A549 (cell line): ENCODE results near the gene CITED4. TPM values are rescaled to one million over a fixed set of nuclear protein-coding genes. Genes with fewer than 3 reads are reported as not detected.

Experiments
- ATAC-seq, 2 experiments: fragments of 200-7000 bp in 1 of 2; fragments of >200 bp in 1 of 2; cut with Nextera tagmentation in 1 of 2; cut with Tn5 transposase in 1 of 2; 3 replicates each; pipeline versions ENCODE4 v1.8.0 to v1.9.1; 2018 to 2020; ENCODE audit warnings: mild to moderate bottlenecking in 1 of 2, moderate library complexity in 1 of 2
- CTCF ChIA-PET: fragments of 300-600 bp; sonication (Branson Sonifier 250); formaldehyde crosslinking; extraction: SDS; loops from one replicate; lab custom pipeline; 2021; ENCODE audit warnings: antibody characterized with exemption, inconsistent platforms; lab: Yijun Ruan, JAX
- POLR2A ChIA-PET: fragments of 350-600 bp; formaldehyde crosslinking; extraction: SDS; loops from one replicate; lab custom pipeline; 2021; ENCODE audit warnings: antibody characterized with exemption, inconsistent platforms; lab: Yijun Ruan, JAX
- DNase-seq, 2 experiments: peaks; one replicate each; pipeline versions ENCODE4 v3.0.0 to v3.0.0-alpha.2; 2011 to 2016; ENCODE audit warnings: low read depth in 1 of 2, low spot score in 1 of 2
- FAIRE-seq: peaks from 2 replicates; lab custom pipeline; 2011; peaks lifted over from hg19 to GRCh38; lab: Jason Lieb, UNC
- H3K27ac ChIP-seq, 2 experiments: fragments of >200 bp; sonication (Bioruptor Twin); formaldehyde crosslinking; 3 replicates each; pipeline ENCODE4 v1.5.1; 2016 to 2017
- H3K4me1 ChIP-seq: fragments of >200 bp; sonication (Bioruptor Twin); formaldehyde crosslinking; 3 replicates; pipeline ENCODE4 v1.6.1; 2016
- H3K4me2 ChIP-seq: fragments of >200 bp; sonication (Bioruptor Twin); formaldehyde crosslinking; 3 replicates; pipeline ENCODE4 v1.6.1; 2016
- H3K4me3 ChIP-seq: fragments of >200 bp; sonication (Bioruptor Twin); formaldehyde crosslinking; 3 replicates; pipeline ENCODE4 v1.5.1; 2016
- H3K9me3 ChIP-seq: fragments of >200 bp; sonication (Bioruptor Twin); formaldehyde crosslinking; 3 replicates; pipeline ENCODE4 v1.6.1; 2016
- BHLHE40 ChIP-seq: IDR thresholded peaks from 2 replicates; pipeline ENCODE4 v1.6.1; 2012; ENCODE audit warnings: low read depth, low read length, inconsistent platforms
- CBX2 ChIP-seq: fragments of 200-600 bp; sonication (generic); IDR thresholded peaks from 2 replicates; pipeline ENCODE4 v1.6.1; 2016; ENCODE audit warnings: low read depth, mild to moderate bottlenecking, borderline replicate concordance
- CBX8 ChIP-seq: fragments of 200-600 bp; sonication (generic); IDR thresholded peaks from 2 replicates; pipeline ENCODE4 v1.6.1; 2016
- CEBPB ChIP-seq, 2 experiments: fragments of >200 bp in 1 of 2; sonication (Bioruptor Twin) in 1 of 2; formaldehyde crosslinking in 1 of 2; IDR thresholded peaks; 2 replicates each; pipeline ENCODE4 v1.6.1; 2012 to 2016
- FOSB ChIP-seq: fragments of 250-450 bp; sonication (Bioruptor Pico); IDR thresholded peaks from 2 replicates; pipeline ENCODE4 v1.5.0; 2020; ENCODE audit warnings: mild to moderate bottlenecking, moderate library complexity
- HDAC2 ChIP-seq: fragments of 200-600 bp; sonication (generic); IDR thresholded peaks from 2 replicates; pipeline ENCODE4 v1.6.1; 2016
- HOXA7 ChIP-seq: fragments of 250-450 bp; sonication (Bioruptor Pico); IDR thresholded peaks from 2 replicates; pipeline ENCODE4 v1.5.0; 2020; ENCODE audit warnings: mild to moderate bottlenecking, moderate library complexity
- KDM5A ChIP-seq: fragments of 200-600 bp; sonication (generic); IDR thresholded peaks from 2 replicates; pipeline ENCODE4 v1.6.1; 2016; ENCODE audit warnings: antibody characterized with exemption, mild to moderate bottlenecking
- MAFK ChIP-seq: fragments of 450-650 bp; IDR thresholded peaks from 2 replicates; pipeline ENCODE4 v1.6.1; 2014; ENCODE audit not compliant: partially characterized antibody
- NR3C1 ChIP-seq: fragments of >200 bp; sonication (Bioruptor Twin); formaldehyde crosslinking; IDR thresholded peaks from 3 replicates; pipeline ENCODE4 v1.6.1; 2017
- POLR2A ChIP-seq: IDR thresholded peaks from 2 replicates; pipeline ENCODE4 v1.6.1; 2012; ENCODE audit warnings: mild to moderate bottlenecking, low read length
- RARB ChIP-seq: fragments of 250-450 bp; sonication (Bioruptor Pico); IDR thresholded peaks from 2 replicates; pipeline ENCODE4 v1.8.0; 2021; ENCODE audit warnings: mild to moderate bottlenecking, moderate library complexity
- SMC3 ChIP-seq: fragments of >200 bp; sonication (Bioruptor Twin); formaldehyde crosslinking; IDR thresholded peaks from 3 replicates; pipeline ENCODE4 v1.6.1; 2018; ENCODE audit warnings: inconsistent platforms
- TFCP2L1 ChIP-seq: fragments of 250-450 bp; sonication (Bioruptor Pico); IDR thresholded peaks from 2 replicates; pipeline ENCODE4 v1.5.0; 2021; ENCODE audit warnings: mild to moderate bottlenecking
- WGBS: methylation state at CpG from one replicate; pipeline ENCODE4 v1.1.6; 2017; ENCODE audit errors: missing lambda C conversion rate; 5-methylcytosine and 5-hydroxymethylcytosine counted together
- polyA plus RNA-seq, 4 experiments: library from polyadenylated mRNA; depleted of rRNA in 3 of 4; stranded (reverse); fragments of >200 nt; fragmentation: RNase III in 1 of 4; extraction: RNeasy Plus Mini Kit Qiagen cat#74134 plus additional on column Dnase treatment in 1 of 4; gene quantifications; 2 replicates in 3 of 4; 3 replicates in 1 of 4; pipeline ENCODE4 v1.2.3, GENCODE V29; 2011 to 2017
- TF ChIP-seq, protein P1 (sequence below): fragments of 250-450 bp; sonication (Bioruptor Pico); IDR thresholded peaks from 2 replicates; pipeline ENCODE4 v1.5.0; 2021; ENCODE audit warnings: mild to moderate bottlenecking, moderate library complexity, borderline replicate concordance
- TF ChIP-seq, protein P2 (sequence below): fragments of 200-600 bp; sonication (generic); IDR thresholded peaks from 2 replicates; pipeline ENCODE4 v1.6.1; 2016; ENCODE audit warnings: antibody characterized with exemption, mild to moderate bottlenecking, moderate library complexity

The CITED4 gene
- polyA plus RNA-seq, 2 of the 4 experiments (the other 2 are of a cell fraction): 7.1 to 32.2 TPM

DNA sequence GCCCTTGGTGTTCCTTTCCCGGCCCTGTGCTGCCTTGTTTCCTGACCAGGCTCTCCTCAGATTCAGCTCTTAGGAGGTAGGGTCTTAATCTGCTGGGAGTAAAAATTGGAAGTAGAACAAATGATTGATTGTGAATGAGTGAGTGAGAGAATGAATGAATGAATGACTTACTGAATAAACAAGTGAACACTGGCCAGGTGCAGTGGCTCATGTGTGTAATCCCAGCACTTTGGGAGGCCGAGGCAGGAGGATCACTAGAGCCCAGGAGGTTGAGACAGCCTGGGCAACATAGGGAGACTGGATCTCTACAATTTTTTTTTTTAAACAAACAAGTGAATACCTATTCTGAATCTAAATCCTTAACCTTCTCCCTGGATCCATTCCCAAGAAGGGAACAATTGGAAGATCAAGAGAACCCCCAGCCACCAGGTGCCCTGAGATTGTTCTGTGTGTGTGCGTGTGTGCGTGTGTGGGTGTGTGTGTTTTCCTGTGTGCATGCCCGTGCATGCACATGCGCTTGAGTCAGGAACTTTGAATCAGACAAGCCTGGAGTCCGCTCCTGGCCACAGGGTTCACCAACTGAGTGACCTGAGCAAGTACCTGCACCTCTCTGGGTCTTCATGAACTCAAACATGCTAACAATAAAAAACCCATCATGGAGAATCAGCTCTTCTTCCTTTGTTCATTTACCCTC lies 24.3 kb upstream of the CITED4 start (continued):
- TF ChIP-seq FOSB (CRISPR knock-in tag): no peak

DNA sequence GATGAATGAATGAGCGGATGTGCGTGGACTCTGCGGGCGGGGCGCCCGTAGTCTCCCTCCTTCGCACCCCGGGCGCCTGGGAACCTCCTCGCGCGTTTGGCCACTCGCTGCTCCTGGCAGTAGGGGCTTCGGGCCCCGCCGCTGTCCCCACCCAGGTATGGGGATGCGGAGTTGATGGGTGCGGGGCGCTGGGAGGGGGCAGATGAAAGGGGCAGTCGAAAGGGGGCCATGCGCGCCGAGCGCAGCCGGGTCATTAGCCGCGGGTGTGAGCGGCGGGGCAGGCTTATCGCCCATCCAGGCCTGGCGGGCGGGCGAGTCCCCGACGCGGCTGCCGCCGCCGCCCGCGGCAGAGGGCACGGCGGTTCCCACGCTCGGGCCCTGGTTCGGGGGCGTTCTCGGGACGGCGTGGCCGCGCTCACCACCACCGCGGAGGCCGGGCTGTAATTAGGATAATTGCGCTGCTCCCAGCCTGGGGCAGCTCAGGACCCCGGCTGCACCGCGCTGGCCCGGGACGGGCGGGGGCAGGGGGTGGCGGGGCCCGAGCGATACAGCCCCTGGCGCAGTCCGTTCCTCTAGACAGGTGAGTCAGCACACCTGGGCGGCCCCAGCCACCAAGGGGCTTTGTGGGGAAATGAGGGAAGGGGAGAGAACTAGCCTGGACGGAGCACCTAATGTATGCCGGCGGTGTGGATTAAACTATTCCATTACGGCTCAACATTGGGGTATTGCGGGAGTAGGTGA lies 22.1 kb upstream of the CITED4 start:
- TF ChIP-seq RARB: no peak
- no peak for TF ChIP-seq CBX2
- TF ChIP-seq KDM5A: no peak
- TF ChIP-seq, protein P1, sequence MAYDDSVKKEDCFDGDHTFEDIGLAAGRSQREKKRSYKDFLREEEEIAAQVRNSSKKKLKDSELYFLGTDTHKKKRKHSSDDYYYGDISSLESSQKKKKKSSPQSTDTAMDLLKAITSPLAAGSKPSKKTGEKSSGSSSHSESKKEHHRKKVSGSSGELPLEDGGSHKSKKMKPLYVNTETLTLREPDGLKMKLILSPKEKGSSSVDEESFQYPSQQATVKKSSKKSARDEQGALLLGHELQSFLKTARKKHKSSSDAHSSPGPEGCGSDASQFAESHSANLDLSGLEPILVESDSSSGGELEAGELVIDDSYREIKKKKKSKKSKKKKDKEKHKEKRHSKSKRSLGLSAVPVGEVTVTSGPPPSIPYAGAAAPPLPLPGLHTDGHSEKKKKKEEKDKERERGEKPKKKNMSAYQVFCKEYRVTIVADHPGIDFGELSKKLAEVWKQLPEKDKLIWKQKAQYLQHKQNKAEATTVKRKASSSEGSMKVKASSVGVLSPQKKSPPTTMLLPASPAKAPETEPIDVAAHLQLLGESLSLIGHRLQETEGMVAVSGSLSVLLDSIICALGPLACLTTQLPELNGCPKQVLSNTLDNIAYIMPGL: no peak
- TF ChIP-seq HDAC2: no peak
- TF ChIP-seq, protein P2, sequence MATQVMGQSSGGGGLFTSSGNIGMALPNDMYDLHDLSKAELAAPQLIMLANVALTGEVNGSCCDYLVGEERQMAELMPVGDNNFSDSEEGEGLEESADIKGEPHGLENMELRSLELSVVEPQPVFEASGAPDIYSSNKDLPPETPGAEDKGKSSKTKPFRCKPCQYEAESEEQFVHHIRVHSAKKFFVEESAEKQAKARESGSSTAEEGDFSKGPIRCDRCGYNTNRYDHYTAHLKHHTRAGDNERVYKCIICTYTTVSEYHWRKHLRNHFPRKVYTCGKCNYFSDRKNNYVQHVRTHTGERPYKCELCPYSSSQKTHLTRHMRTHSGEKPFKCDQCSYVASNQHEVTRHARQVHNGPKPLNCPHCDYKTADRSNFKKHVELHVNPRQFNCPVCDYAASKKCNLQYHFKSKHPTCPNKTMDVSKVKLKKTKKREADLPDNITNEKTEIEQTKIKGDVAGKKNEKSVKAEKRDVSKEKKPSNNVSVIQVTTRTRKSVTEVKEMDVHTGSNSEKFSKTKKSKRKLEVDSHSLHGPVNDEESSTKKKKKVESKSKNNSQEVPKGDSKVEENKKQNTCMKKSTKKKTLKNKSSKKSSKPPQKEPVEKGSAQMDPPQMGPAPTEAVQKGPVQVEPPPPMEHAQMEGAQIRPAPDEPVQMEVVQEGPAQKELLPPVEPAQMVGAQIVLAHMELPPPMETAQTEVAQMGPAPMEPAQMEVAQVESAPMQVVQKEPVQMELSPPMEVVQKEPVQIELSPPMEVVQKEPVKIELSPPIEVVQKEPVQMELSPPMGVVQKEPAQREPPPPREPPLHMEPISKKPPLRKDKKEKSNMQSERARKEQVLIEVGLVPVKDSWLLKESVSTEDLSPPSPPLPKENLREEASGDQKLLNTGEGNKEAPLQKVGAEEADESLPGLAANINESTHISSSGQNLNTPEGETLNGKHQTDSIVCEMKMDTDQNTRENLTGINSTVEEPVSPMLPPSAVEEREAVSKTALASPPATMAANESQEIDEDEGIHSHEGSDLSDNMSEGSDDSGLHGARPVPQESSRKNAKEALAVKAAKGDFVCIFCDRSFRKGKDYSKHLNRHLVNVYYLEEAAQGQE: no peak
- TF ChIP-seq POLR2A: no peak
- no peak for TF ChIP-seq CBX8
- no peak for TF ChIP-seq SMC3
- TF ChIP-seq HOXA7: no peak
- TF ChIP-seq FOSB (CRISPR knock-in tag): no peak
- TF ChIP-seq TFCP2L1 (CRISPR knock-in tag): no peak
- TF ChIP-seq CEBPB (IDR thresholded peaks at IDR 0.05): no peak
- TF ChIP-seq BHLHE40: no peak
- FAIRE-seq: no peak
- Histone ChIP-seq H3K27ac (peak overlapping the region in 1 of 2 experiments; percentile 18; a peak in 1 of 6 replicates), H3K4me2 (no peak overlapping the region), H3K4me1 (0 out of 3 replicates have a peak, but pooled peaks cover 8% of the 10 kb centered on the region), H3K4me3 (no peak overlapping the region), H3K9me3 (no peaks in the 10 kb centered on the region)
- no peak for ATAC-seq
- ChIA-PET CTCF (no interaction called here), POLR2A (no interaction called here)
- WGBS: 95% methylated on average over 33 of the region's 73 CpGs
- no peak for DNase-seq

DNA sequence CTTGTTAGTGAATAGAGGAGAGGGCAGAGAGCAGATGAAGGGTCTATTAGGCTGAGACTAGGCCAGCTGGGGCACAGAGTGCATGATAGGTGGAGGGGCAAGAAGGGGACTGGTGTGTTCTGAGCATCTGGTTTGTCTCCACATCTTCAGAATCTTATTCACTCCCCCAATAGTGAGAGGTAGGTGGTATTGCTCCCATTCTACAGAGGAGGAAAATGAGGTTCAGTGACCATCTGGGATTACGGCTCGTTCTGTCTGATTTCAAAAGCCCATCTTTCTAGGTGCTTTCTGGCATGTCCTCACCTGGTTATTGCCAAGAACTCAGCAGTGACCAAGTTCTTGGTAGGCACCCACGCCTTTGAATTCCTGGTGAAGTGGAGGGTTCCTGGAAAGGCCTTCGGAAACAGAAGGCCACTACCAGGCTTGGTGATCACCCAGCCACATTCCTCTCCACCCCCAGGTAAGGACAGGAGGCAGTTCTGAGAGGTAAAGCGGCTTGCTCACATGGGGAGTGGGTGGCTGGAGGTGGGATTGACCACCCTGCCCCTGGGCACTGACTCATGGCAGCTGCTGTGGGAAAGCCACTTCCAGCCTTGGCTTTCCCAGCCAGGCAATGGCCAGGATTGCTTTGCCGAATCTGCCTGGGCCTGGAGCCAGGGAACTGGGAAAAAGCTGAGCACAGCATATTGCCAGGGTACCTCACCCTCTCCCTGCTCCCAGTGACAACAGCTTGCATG lies 18.8 kb upstream of the CITED4 start:
- Histone ChIP-seq H3K9me3 (peaks cover 11% of the 10 kb centered on the region; the same call in 2 of the 3 replicates), H3K4me3 (no peak overlapping the region), H3K4me2 (no peak overlapping the region), H3K27ac (peak overlapping the region; percentile 48 to 78; a peak in 5 of 6 replicates), H3K4me1 (peaks cover 30% of the 10 kb centered on the region)
- 89% methylated on average over 5 of the region's 6 CpGs for WGBS
- ChIA-PET POLR2A (interaction anchor here (0.5 to 0.9 kb wide), 2 partner anchors 19 to 453 kb away, joined by 3 to 10 read pairs; partner anchors contain the start of gene CITED4), CTCF (interaction anchor here (1.1 to 1.2 kb wide), 2 partner anchors 18 to 63 kb away, joined by 3 to 5 read pairs; partner anchors contain the start of gene CITED4)
- ATAC-seq (no peak), DNase-seq (no peak), FAIRE-seq (no peak)
- TF ChIP-seq MAFK: peak; percentile 76
- no peak for TF ChIP-seq NR3C1
